Fibroblast of villous mesenchyme (primary cell): ENCODE measurements around the gene FUT7. TPM values are rescaled to one million over a fixed set of nuclear protein-coding genes. Genes with fewer than 3 reads are reported as not detected.
"Not testable (repeated sequence)": the region's sequence is repeated elsewhere in the genome, so short reads cannot be mapped to it uniquely, and the experiment has no call there.

ENCODE experiments used
- DNase-seq: peaks from one replicate; pipeline ENCODE4 v3.0.0-alpha.2; 2010; ENCODE audit warnings: low read depth
- H3K4me3 ChIP-seq: 2 replicates; pipeline ENCODE4 v1.5.1; 2011; ENCODE audit warnings: low read depth, mild to moderate bottlenecking, low read length
- total RNA-seq: library from RNA; depleted of rRNA; stranded (reverse); fragments of >200 nt; gene quantifications from 2 replicates; pipeline ENCODE4 v1.2.3, GENCODE V29; 2012
- TF ChIP-seq, protein P1 (sequence below): IDR thresholded peaks from 2 replicates; pipeline ENCODE4 v1.5.1; 2012; ENCODE audit warnings: low read depth, mild to moderate bottlenecking, low read length; ENCODE audit not compliant: insufficient read depth

FUT7 gene
- total RNA-seq, 1 donor: not detected

DNA sequence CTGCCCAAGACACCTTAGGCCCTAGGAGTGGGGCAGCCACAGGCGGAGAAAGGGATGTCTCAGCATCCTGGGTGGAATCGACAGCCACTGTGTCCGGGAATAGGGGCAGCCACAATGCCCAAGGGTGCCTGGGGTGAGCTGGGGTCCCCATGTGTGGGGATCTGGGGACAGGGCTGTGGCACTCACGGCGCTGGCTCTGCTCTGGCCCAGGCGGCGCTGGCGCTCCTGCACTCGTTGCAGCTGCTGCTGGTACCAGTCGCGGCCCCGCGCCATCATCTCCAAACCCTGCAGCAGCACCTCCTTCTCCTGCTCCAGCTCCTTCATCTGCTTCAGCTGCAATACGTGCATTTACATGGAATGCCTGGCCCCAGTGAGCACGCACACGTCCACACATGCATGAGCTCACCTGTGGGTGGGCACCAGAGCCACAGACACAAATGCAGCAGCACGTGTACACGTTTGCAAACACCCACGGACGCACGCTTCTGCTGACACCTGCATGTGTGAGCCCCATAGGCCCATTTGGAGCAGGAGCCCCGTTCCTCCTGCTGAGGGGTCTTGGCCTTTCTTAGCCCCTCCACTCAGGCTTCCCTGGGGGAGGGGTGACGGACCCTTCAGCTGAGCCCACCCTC is 33.6 kb upstream of the FUT7 start:
- no peak overlapping the region for H3K4me3 ChIP-seq
- no peak for DNase-seq
- TF ChIP-seq, protein P1, sequence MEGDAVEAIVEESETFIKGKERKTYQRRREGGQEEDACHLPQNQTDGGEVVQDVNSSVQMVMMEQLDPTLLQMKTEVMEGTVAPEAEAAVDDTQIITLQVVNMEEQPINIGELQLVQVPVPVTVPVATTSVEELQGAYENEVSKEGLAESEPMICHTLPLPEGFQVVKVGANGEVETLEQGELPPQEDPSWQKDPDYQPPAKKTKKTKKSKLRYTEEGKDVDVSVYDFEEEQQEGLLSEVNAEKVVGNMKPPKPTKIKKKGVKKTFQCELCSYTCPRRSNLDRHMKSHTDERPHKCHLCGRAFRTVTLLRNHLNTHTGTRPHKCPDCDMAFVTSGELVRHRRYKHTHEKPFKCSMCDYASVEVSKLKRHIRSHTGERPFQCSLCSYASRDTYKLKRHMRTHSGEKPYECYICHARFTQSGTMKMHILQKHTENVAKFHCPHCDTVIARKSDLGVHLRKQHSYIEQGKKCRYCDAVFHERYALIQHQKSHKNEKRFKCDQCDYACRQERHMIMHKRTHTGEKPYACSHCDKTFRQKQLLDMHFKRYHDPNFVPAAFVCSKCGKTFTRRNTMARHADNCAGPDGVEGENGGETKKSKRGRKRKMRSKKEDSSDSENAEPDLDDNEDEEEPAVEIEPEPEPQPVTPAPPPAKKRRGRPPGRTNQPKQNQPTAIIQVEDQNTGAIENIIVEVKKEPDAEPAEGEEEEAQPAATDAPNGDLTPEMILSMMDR: no peak

DNA sequence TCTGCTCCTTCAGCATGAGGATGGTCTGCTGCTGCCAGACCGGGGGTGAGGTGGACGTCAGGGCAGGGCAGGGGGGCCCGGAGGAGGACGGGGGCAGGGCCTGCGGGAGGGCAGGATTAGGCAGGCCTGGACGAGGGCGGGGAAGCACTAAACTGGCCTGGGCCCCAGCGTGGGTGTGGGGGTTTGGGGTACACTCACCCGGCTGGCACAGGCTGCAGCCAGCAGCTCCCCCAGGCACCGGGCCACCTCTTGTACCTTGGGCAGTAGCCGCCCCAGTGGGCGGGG is 32.9 kb upstream of the FUT7 start:
- no peak overlapping the region for H3K4me3 ChIP-seq
- no peak for DNase-seq
- TF ChIP-seq, protein P1: no peak

DNA sequence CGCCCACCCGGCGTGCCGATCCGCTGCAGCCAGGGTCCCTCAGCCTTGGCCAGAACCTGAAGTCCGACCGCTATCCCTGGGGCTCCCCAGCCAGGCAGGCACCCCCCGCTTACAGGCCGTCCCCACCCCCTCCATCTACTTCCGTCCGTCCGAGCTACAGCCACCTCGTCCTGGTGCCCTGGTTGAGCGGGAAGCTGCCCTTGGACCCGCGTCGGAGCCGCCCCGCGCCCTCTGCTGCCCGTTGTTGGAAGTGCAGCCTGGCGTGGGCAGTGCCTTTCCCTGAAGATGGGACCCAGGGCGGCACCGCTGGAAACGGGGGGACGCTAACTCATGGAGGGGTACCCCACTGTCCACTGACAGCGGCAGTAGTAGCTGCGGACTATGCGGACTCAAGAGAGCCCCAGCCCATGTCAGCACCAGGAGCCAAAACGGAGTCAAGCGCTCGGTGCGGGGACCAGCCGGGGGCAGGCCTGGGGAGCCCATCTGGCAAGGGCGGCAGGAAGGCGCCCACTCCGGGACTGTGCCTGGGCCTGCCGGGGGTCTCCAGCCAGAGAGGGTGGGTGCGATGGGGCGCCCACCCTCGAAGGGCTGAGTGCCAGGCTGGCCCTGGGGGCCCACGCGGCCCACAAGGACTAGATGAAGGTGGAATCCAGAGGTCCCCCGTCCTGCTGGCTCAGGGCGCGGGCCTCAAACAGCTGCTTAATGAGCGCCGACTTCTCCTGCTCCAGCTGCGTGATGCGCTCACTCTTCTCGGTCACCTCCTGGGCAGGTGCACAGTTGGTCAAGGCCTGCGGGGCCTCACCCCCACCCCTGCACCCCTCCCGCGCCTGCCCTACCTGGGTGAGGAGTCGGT is 32.4 kb upstream of the FUT7 start:
- no peak overlapping the region for H3K4me3 ChIP-seq
- no peak for DNase-seq
- TF ChIP-seq, protein P1: peak; percentile 88

DNA sequence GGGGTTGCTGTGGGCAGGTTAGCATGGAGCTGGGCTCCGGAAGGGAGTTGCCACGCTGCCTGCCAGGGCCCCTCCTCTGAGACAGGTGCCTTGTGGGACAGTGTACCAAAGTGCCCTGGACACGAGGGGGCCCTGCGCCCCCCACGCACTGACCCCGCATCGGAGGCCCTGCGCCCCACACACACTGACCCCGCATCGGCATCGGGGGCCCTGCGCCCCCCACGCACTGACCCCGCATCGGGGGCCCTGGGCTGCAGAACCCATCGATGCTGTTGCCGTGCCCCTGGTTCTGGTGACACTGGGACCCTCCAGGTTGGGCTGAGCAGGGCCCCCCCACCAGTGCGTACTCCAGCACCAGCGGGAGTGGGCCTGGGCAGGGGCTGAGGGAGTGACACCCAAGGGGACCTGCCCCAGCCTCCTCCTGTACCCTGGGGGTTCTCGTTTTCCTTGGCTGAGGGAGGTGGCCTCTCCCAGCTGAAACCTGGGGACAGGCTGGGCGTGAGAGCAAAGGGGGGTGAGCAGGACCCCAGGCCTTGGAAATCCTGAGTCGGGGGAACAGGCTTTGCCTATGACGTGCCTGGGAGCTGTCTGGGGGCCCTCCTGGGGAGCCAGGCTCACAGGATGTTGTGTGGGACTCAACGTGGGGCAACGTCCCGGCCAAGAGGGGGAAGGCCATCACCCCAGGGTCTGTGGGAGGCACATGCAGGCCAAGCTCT is 31.6 kb upstream of the FUT7 start:
- DNase-seq: no peak
- H3K4me3 ChIP-seq: no peak overlapping the region
- TF ChIP-seq, protein P1: no peak

DNA sequence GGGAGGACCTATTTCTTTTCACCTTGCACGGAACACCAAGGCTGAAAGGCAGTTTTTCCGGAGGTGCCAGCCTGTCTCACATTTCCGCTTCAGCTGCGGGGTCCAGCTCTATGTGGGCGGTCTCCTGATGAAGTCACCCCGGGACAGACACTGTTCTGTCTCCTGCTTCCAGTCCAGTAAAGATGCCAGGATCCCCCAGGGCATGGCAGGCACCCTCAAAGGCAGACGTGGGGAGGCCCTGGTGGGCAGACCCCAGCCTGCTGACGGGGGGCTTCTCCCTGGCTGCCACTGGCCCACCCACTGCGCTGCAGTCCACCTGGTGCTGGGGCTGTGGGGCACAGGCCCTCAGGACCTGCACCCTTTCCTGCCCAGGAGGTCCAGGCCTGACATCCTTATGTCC is 30.9 kb upstream of the FUT7 start:
- H3K4me3 ChIP-seq, DNase-seq: not testable (repeated sequence)

DNA sequence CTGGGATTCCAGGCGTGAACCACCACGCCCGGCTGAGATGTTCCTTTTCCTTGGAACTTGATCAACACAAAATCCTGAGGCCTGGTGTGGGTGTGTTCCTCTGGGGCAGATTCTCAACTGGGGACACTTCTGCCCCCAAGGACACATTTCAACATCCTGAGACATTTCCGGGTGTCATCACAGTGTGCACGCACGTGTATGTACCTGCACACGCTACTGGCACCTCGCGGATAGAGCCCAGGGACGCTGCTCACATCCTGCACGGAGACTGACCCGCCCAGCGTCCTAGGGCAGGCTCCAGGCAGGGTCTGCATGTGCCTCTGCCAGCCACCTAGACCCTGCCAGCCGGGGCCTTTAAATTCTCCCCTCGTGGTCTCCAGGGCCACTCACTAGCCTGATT is 30.5 kb upstream of the FUT7 start:
- no peak for DNase-seq
- TF ChIP-seq, protein P1: no peak
- H3K4me3 ChIP-seq: no peak overlapping the region

DNA sequence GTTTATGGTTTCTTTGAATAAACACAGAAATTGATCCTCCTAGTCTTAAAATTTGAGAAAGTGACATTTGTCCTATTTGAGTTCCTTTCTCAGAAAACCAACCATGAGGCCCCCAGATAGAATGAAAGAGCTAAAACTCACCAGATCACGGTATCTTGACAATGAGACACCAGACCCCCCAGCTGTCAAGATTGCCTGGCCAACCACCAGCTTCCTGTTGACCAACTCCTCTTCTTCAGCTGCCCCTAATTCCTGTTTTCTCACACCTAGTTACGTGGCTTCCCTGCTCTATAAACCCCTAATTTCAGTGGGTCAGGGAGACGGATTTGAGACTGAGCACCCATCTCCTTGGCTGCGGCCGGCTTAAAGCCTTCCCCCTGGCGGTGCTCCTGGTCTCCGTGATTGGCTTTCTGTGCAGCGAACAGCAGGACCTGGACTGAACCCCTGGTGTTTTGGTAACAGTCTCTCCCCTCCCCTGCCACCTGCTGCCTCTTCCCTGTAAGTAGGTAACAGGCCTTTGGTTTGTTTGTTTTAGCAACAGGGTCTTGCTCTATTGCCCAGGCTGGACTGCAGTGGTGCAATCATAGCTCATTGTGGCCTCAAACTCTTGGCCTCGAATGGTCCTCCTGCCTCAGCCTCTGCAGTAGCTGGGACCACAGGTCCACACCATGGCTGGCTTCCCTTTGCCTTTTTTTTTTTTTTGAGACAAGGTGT is 26.8 kb upstream of the FUT7 start:
- TF ChIP-seq, protein P1: no peak
- DNase-seq: no peak
- no peak overlapping the region for H3K4me3 ChIP-seq
